ENCODE measurements around the gene SNCA.

DNA sequence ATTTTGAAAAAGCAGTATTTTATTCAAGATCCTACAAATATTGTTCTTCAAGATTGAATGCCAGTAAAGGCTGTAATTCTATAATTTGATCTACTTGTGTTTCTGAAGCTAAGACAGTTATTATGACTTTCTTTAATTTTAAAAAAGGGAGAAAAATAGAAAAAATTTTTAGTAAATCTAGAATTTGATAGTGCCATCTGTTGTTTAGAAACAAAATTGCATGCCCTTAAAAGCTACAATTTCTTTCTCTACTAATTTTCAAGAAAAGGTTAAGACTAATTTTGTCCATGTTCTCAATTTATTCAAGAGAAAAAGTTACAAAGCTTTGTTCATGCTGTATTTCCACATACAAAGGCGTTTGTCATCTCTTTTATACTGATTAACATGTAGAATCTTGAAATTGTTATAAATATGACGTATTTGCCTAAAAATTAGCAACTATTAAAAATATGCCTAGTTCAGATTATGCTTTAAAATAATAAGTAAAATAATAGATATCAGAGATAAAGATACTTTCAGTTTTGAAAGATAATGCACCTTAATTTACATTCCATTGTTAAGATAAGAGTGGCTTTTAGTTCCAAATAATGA lies 32.1 kb upstream of the SNCA start:
- TF ChIP-seq, protein P1, sequence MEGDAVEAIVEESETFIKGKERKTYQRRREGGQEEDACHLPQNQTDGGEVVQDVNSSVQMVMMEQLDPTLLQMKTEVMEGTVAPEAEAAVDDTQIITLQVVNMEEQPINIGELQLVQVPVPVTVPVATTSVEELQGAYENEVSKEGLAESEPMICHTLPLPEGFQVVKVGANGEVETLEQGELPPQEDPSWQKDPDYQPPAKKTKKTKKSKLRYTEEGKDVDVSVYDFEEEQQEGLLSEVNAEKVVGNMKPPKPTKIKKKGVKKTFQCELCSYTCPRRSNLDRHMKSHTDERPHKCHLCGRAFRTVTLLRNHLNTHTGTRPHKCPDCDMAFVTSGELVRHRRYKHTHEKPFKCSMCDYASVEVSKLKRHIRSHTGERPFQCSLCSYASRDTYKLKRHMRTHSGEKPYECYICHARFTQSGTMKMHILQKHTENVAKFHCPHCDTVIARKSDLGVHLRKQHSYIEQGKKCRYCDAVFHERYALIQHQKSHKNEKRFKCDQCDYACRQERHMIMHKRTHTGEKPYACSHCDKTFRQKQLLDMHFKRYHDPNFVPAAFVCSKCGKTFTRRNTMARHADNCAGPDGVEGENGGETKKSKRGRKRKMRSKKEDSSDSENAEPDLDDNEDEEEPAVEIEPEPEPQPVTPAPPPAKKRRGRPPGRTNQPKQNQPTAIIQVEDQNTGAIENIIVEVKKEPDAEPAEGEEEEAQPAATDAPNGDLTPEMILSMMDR (IDR thresholded peaks at IDR 0.05; ENCODE audit: low read length), result peak; percentile 41
- no peak for TF ChIP-seq EZH2 (IDR thresholded peaks at IDR 0.05; ENCODE audit: borderline replicate concordance, low read length)
